ENCODE measurements around the gene CHN1.

The CHN1 gene

GRCh38 chr2:174780191-174780840 lies 224.9 kb downstream of the CHN1 start:
- Mint-ChIP-seq H3K27ac (peak overlapping the region in 1 of 2 donors; percentile 38), H3K27me3 (no peaks in the 10 kb centered on the region), H3K4me1 (ENCODE audit: low read depth in 2 of 2) (peaks cover 23% of the 10 kb centered on the region in 2 donors), H3K36me3 (ENCODE audit: insufficient read depth) (peaks cover 14% of the 10 kb centered on the region), H3K9me3 (no peaks in the 10 kb centered on the region), H3K4me3 (no peak overlapping the region)
- ATAC-seq (replicated peaks) (no peak), DNase-seq (no peak)

- no peaks in the 10 kb centered on the region for H3K9me3 Mint-ChIP-seq
- ATAC-seq (replicated peaks) (no peak), DNase-seq (no peak)
- H3K4me1 Mint-ChIP-seq (ENCODE audit: low read depth in 2 of 2), result peaks cover 23% of the 10 kb centered on the region in 2 donors
- H3K36me3 Mint-ChIP-seq (ENCODE audit: insufficient read depth), result peaks cover 14% of the 10 kb centered on the region
- H3K27ac Mint-ChIP-seq, result peak overlapping the region; percentile 90 to 98
- H3K4me3 Mint-ChIP-seq, result peak overlapping the region; percentile 54 to 58
- H3K27me3 Mint-ChIP-seq, result no peaks in the 10 kb centered on the region
Observed at GRCh38 chr2:174779361-174779928, 225.7 kb downstream of the CHN1 start.

GRCh38 chr2:174778085-174778981 lies 226.8 kb downstream of the CHN1 start:
- ATAC-seq (replicated peaks), result peak; percentile 91
- Mint-ChIP-seq H3K27me3 (no peaks in the 10 kb centered on the region), H3K4me1 (ENCODE audit: low read depth in 2 of 2) (peaks cover 23% of the 10 kb centered on the region in 2 donors), H3K9me3 (no peaks in the 10 kb centered on the region), H3K36me3 (ENCODE audit: insufficient read depth) (peaks cover 14% of the 10 kb centered on the region), H3K27ac (peak overlapping the region; percentile 90 to 98), H3K4me3 (peak overlapping the region; percentile 54 to 58)
- DNase-seq, result peak; percentile 74 to 79 (median 76)

GRCh38 chr2:174777347-174778084 lies 227.7 kb downstream of the CHN1 start:
- peaks cover 23% of the 10 kb centered on the region in 2 donors for H3K4me1 Mint-ChIP-seq (ENCODE audit: low read depth in 2 of 2)
- H3K36me3 Mint-ChIP-seq (ENCODE audit: insufficient read depth), result peaks cover 14% of the 10 kb centered on the region
- peak overlapping the region; percentile 90 to 98 for H3K27ac Mint-ChIP-seq
- no peaks in the 10 kb centered on the region for H3K27me3 Mint-ChIP-seq
- no peaks in the 10 kb centered on the region for H3K9me3 Mint-ChIP-seq
- H3K4me3 Mint-ChIP-seq, result peak overlapping the region; percentile 54 to 56
- no peak for ATAC-seq (replicated peaks)
- DNase-seq, result no peak

GRCh38 chr2:174776675-174777074 lies 228.5 kb downstream of the CHN1 start:
- peak overlapping the region; percentile 86 to 98 for H3K27ac Mint-ChIP-seq
- peaks cover 14% of the 10 kb centered on the region for H3K36me3 Mint-ChIP-seq (ENCODE audit: insufficient read depth)
- H3K27me3 Mint-ChIP-seq, result no peaks in the 10 kb centered on the region
- peaks cover 23% of the 10 kb centered on the region in 2 donors for H3K4me1 Mint-ChIP-seq (ENCODE audit: low read depth in 2 of 2)
- no peaks in the 10 kb centered on the region for H3K9me3 Mint-ChIP-seq
- H3K4me3 Mint-ChIP-seq, result no peak overlapping the region
- ATAC-seq (replicated peaks) (no peak), DNase-seq (no peak)

- DNase-seq (peak in 2 of 3 experiments; percentile 25 to 26), ATAC-seq (replicated peaks) (no peak)
- H3K4me3 Mint-ChIP-seq, result no peak overlapping the region
- peaks cover 14% of the 10 kb centered on the region for H3K36me3 Mint-ChIP-seq (ENCODE audit: insufficient read depth)
- no peaks in the 10 kb centered on the region for H3K27me3 Mint-ChIP-seq
- H3K27ac Mint-ChIP-seq, result peak overlapping the region; percentile 86 to 98
- peaks cover 23% of the 10 kb centered on the region in 2 donors for H3K4me1 Mint-ChIP-seq (ENCODE audit: low read depth in 2 of 2)
- H3K9me3 Mint-ChIP-seq, result no peaks in the 10 kb centered on the region
Observed at GRCh38 chr2:174776223-174776622, 229.0 kb downstream of the CHN1 start.

- peaks cover 14% of the 10 kb centered on the region for H3K36me3 Mint-ChIP-seq (ENCODE audit: insufficient read depth)
- no peaks in the 10 kb centered on the region for H3K9me3 Mint-ChIP-seq
- no peak for ATAC-seq (replicated peaks)
- H3K4me3 Mint-ChIP-seq, result no peak overlapping the region
- no peaks in the 10 kb centered on the region for H3K27me3 Mint-ChIP-seq
- peak overlapping the region; percentile 20 to 86 for H3K27ac Mint-ChIP-seq
- no peak for DNase-seq
- H3K4me1 Mint-ChIP-seq (ENCODE audit: low read depth in 2 of 2), result peaks cover 23% of the 10 kb centered on the region in 2 donors
Observed at GRCh38 chr2:174775571-174775980, 229.6 kb downstream of the CHN1 start.

- ATAC-seq (replicated peaks), result no peak
- H3K27me3 Mint-ChIP-seq, result no peaks in the 10 kb centered on the region
- H3K27ac Mint-ChIP-seq, result peak overlapping the region; percentile 20 to 86
Observed at GRCh38 chr2:174774886-174775285, 230.3 kb downstream of the CHN1 start.

GRCh38 chr2:174773215-174773614 lies 232.0 kb downstream of the CHN1 start:
- H3K4me3 Mint-ChIP-seq, result no peak overlapping the region
- peaks cover 0 to 5% of the 10 kb centered on the region in 2 donors for H3K27me3 Mint-ChIP-seq
- DNase-seq, result no peak
- H3K9me3 Mint-ChIP-seq, result no peaks in the 10 kb centered on the region
- ATAC-seq (replicated peaks), result no peak
- H3K4me1 Mint-ChIP-seq (ENCODE audit: low read depth in 2 of 2), result peaks cover 10 to 11% of the 10 kb centered on the region in 2 donors
- H3K36me3 Mint-ChIP-seq (ENCODE audit: insufficient read depth), result peaks cover 2% of the 10 kb centered on the region
- no peak overlapping the region for H3K27ac Mint-ChIP-seq

More at GRCh38 chr2:174774886-174775285, 230.3 kb downstream of the CHN1 start:
- peaks cover 23% of the 10 kb centered on the region in 2 donors for H3K4me1 Mint-ChIP-seq (ENCODE audit: low read depth in 2 of 2)
- DNase-seq, result no peak
- H3K4me3 Mint-ChIP-seq, result no peak overlapping the region
- peaks cover 14% of the 10 kb centered on the region for H3K36me3 Mint-ChIP-seq (ENCODE audit: insufficient read depth)
- H3K9me3 Mint-ChIP-seq, result no peaks in the 10 kb centered on the region

- Mint-ChIP-seq H3K27ac (no peak overlapping the region), H3K27me3 (peaks cover 1 to 7% of the 10 kb centered on the region in 2 donors), H3K36me3 (ENCODE audit: insufficient read depth) (no peaks in the 10 kb centered on the region), H3K9me3 (no peaks in the 10 kb centered on the region), H3K4me1 (ENCODE audit: low read depth in 2 of 2) (peaks cover 2 to 6% of the 10 kb centered on the region in 2 donors), H3K4me3 (no peak overlapping the region)
- ATAC-seq (replicated peaks) (no peak), DNase-seq (no peak)
Observed at GRCh38 chr2:174772472-174772801, 232.7 kb downstream of the CHN1 start.

GRCh38 chr2:174771631-174772471 lies 233.3 kb downstream of the CHN1 start:
- ATAC-seq (replicated peaks), result peak; percentile 67

GRCh38 chr2:174771136-174771535 lies 234.0 kb downstream of the CHN1 start:
- Mint-ChIP-seq H3K4me1 (ENCODE audit: low read depth in 2 of 2) (peaks cover 0 to 3% of the 10 kb centered on the region in 2 donors), H3K27me3 (peaks cover 14 to 20% of the 10 kb centered on the region in 2 donors), H3K36me3 (ENCODE audit: insufficient read depth) (no peaks in the 10 kb centered on the region), H3K27ac (peak overlapping the region in 1 of 2 donors; percentile 59), H3K9me3 (no peaks in the 10 kb centered on the region), H3K4me3 (no peak overlapping the region)
- no peak for DNase-seq
- no peak for ATAC-seq (replicated peaks)

More at GRCh38 chr2:174771631-174772471, 233.3 kb downstream of the CHN1 start:
- peak in 1 of 3 experiments; percentile 27 for DNase-seq
- peak overlapping the region in 1 of 2 donors; percentile 59 for H3K27ac Mint-ChIP-seq
- H3K36me3 Mint-ChIP-seq (ENCODE audit: insufficient read depth), result no peaks in the 10 kb centered on the region
- peaks cover 0 to 3% of the 10 kb centered on the region in 2 donors for H3K4me1 Mint-ChIP-seq (ENCODE audit: low read depth in 2 of 2)
- peaks cover 7 to 13% of the 10 kb centered on the region in 2 donors for H3K27me3 Mint-ChIP-seq
- H3K4me3 Mint-ChIP-seq, result no peak overlapping the region
- H3K9me3 Mint-ChIP-seq, result no peaks in the 10 kb centered on the region
